B cell (primary cell): Measurements from ENCODE around the gene TPSG1. TPM values are rescaled to one million over a fixed set of nuclear protein-coding genes. Genes with fewer than 3 reads are reported as not detected.

Experiments
- ATAC-seq: fragments of 200-7000 bp; cut with Tn5 transposase; one replicate; pipeline ENCODE4 v1.10.0; 2021; ENCODE audit warnings: low read depth, mild to moderate bottlenecking, moderate number of reproducible peaks, moderate library complexity
- CTCF ChIA-PET: fragments of 350-600 bp; sonication (Branson Sonifier 250); formaldehyde crosslinking; loops from one replicate; lab custom pipeline; 2021; ENCODE audit warnings: antibody characterized with exemption, inconsistent platforms; lab: Charles Lee
- POLR2A ChIA-PET: fragments of 350-600 bp; sonication (Branson Sonifier 250); formaldehyde crosslinking; loops from one replicate; lab custom pipeline; 2021; ENCODE audit warnings: antibody characterized with exemption; lab: Charles Lee
- DNase-seq: peaks from one replicate; pipeline ENCODE4 v3.0.0; 2013
- H2AFZ ChIP-seq: 2 replicates; pipeline ENCODE4 v1.6.1; 2012; ENCODE audit warnings: mild to moderate bottlenecking, low read depth, low read length; ENCODE audit not compliant: insufficient read depth, poor library complexity, severe bottlenecking
- H3K27ac ChIP-seq, 2 donors: 1 replicate in 1 of 2; 2 replicates in 1 of 2; pipeline ENCODE4 v1.5.1; 2012 to 2013; ENCODE audit warnings: low read length in 2 of 2, mild to moderate bottlenecking in 2 of 2, moderate library complexity in 1 of 2
- H3K27me3 ChIP-seq, 4 experiments: fragments of 200-600 bp in 1 of 4; sonication (generic) in 1 of 4; replicated peaks in 1 of 4; 1 replicate in 2 of 4; 2 replicates in 2 of 4; pipeline versions ENCODE4 v1.6.1 to v1.7.0; 2013 to 2016; ENCODE audit warnings: low read length in 3 of 4, mild to moderate bottlenecking in 2 of 4, mixed read lengths in 1 of 4, moderate library complexity in 1 of 4; ENCODE audit not compliant: insufficient read depth in 4 of 4, control insufficient read depth in 3 of 4; ENCODE audit errors: control extremely low read depth in 1 of 4
- H3K36me3 ChIP-seq, 2 experiments: replicated peaks in 1 of 2; 1 replicate in 1 of 2; 2 replicates in 1 of 2; pipeline versions ENCODE4 v1.6.1 to v1.7.1; 2013; ENCODE audit warnings: low read length in 1 of 2; ENCODE audit not compliant: insufficient read depth in 2 of 2, control insufficient read depth in 1 of 2; ENCODE audit errors: control extremely low read depth in 1 of 2, extremely low read depth in 1 of 2
- H3K4me1 ChIP-seq, 2 donors: fragments of 200-600 bp in 1 of 2; sonication (generic) in 1 of 2; 1 replicate in 1 of 2; 2 replicates in 1 of 2; pipeline versions ENCODE4 v1.5.1 to v1.6.1; 2013 to 2017; ENCODE audit warnings: low read length in 2 of 2; ENCODE audit not compliant: control insufficient read depth in 2 of 2, insufficient read depth in 2 of 2
- H3K4me2 ChIP-seq: replicated peaks from 2 replicates; pipeline ENCODE3; 2012; ENCODE audit warnings: mild to moderate bottlenecking, low read depth, low read length; ENCODE audit not compliant: poor library complexity, severe bottlenecking
- H3K4me3 ChIP-seq, 5 experiments: fragments of 200-600 bp in 1 of 5; sonication (generic) in 1 of 5; 1 replicate in 3 of 5; 2 replicates in 2 of 5; pipeline versions ENCODE4 v1.5.1 to v1.7.0; 2011 to 2016; ENCODE audit warnings: low read length in 4 of 5, mild to moderate bottlenecking in 4 of 5, low read depth in 2 of 5, control low read depth in 1 of 5, moderate library complexity in 1 of 5; ENCODE audit not compliant: insufficient read depth in 1 of 5; ENCODE audit errors: control extremely low read depth in 1 of 5, extremely low read depth in 1 of 5
- H3K79me2 ChIP-seq: fragments of 200-600 bp; sonication (generic); one replicate; pipeline ENCODE4 v1.6.0; 2016; ENCODE audit warnings: low read length; ENCODE audit not compliant: control insufficient read depth, insufficient read depth
- H3K9ac ChIP-seq: fragments of 200-600 bp; sonication (generic); 2 replicates; pipeline ENCODE4 v1.6.1; 2017; ENCODE audit warnings: mild to moderate bottlenecking, low read length, moderate library complexity
- H3K9me3 ChIP-seq, 3 donors: one replicate each; pipeline versions ENCODE4 v1.6.1 to v1.7.1; 2013; ENCODE audit warnings: low read length in 2 of 3; ENCODE audit not compliant: control insufficient read depth in 2 of 3, insufficient read depth in 1 of 3; ENCODE audit errors: control extremely low read depth in 1 of 3
- H4K20me1 ChIP-seq: 2 replicates; pipeline ENCODE4 v1.6.0; 2012; ENCODE audit warnings: mild to moderate bottlenecking, low read length; ENCODE audit not compliant: insufficient read depth, control insufficient read depth, poor library complexity, severe bottlenecking
- H3K27ac Mint-ChIP-seq: one replicate; pipeline ENCODE4 v1.8.0; 2021; ENCODE audit warnings: mixed read lengths
- H3K27me3 Mint-ChIP-seq: one replicate; pipeline ENCODE4 v1.8.0; 2021; ENCODE audit warnings: mixed read lengths
- H3K4me1 Mint-ChIP-seq: one replicate; pipeline ENCODE4 v1.8.0; 2021; ENCODE audit warnings: mixed read lengths
- H3K4me3 Mint-ChIP-seq: one replicate; pipeline ENCODE4 v1.8.0; 2021; ENCODE audit warnings: mixed read lengths
- H3K9me3 Mint-ChIP-seq: one replicate; pipeline ENCODE4 v1.8.0; 2022; ENCODE audit warnings: mixed read lengths; ENCODE audit not compliant: insufficient read depth
- EZH2 ChIP-seq: IDR thresholded peaks from 2 replicates; pipeline ENCODE4 v1.6.1; 2012; ENCODE audit warnings: borderline replicate concordance, low read depth, mild to moderate bottlenecking, moderate library complexity, low read length; ENCODE audit not compliant: insufficient read depth, poor library complexity, severe bottlenecking
- WGBS: methylation state at CpG from one replicate; pipeline ENCODE4 v1.1.5; 2013; ENCODE audit warnings: missing lambda C conversion rate; ENCODE audit not compliant: insufficient coverage; 5-methylcytosine and 5-hydroxymethylcytosine counted together
- intact Hi-C: fragments of 100-400 bp; cut with micrococcal nuclease; formaldehyde crosslinking; loops from one replicate; pipeline ENCODE4 v1.10.0; 2022
- polyA plus RNA-seq: library from polyadenylated mRNA; depleted of rRNA; stranded (reverse); fragments of >200 nt; gene quantifications from 2 replicates; pipeline ENCODE4 v1.2.3, GENCODE V29; 2012
- total RNA-seq, 2 donors: library from RNA; stranded (reverse); fragments of 120-200 nt in 1 of 2; gene quantifications; 1 replicate in 1 of 2; 2 replicates in 1 of 2; pipeline versions ENCODE4 v1.2.3 to v1.2.4, GENCODE V29; 2013 to 2022
- TF ChIP-seq, protein P1 (sequence below): fragments of 200-600 bp; IDR thresholded peaks from one replicate; pipeline ENCODE4 v1.8.0; 2022; ENCODE audit warnings: antibody characterized with exemption, mild to moderate bottlenecking

TPSG1 gene
- total and polyA plus RNA-seq, 2 donors (not counting 1 experiment from before 2014, with no cell fraction given), result not detected

DNA sequence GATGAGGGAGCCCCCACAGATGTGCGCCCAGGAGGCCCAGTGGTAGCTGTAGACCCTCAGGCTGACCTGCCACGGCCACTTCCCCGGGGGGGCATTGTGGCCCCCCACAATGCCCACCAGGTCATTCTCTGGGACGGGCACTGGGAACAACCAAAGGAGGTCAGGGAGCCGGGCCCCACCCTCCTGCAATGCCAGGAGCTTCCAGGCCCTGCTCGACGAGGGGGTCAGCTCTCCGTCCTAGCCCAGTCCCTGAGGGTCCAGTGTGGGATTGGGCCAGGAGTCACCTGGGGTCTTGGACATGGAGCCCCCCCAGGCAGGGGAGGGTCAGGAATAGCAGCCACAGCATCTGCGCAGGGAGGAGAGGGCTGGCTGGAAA lies 37.8 kb upstream of the TPSG1 start:
- ATAC-seq, result no peak
- H3K4me3 Mint-ChIP-seq, result no peak overlapping the region
- 90% methylated on average over 9 of the region's 9 CpGs for WGBS
- H3K9me3 ChIP-seq, result peaks cover 0 to 4% (median 0%) of the 10 kb centered on the region in 3 donors
- POLR2A ChIA-PET, result no interaction called here
- no peak overlapping the region for H3K4me2 ChIP-seq
- H3K27me3 Mint-ChIP-seq, result peaks cover 17% of the 10 kb centered on the region
- no peaks in the 10 kb centered on the region for H3K79me2 ChIP-seq
- no peak for DNase-seq
- no peak overlapping the region for H2AFZ ChIP-seq
- peaks cover 4% of the 10 kb centered on the region for H3K4me1 Mint-ChIP-seq
- intact Hi-C loops, result no loop called here
- no peak overlapping the region for H3K27ac Mint-ChIP-seq
- peaks cover 6 to 8% of the 10 kb centered on the region in 2 donors for H3K4me1 ChIP-seq
- CTCF ChIA-PET, result no interaction called here
- TF ChIP-seq, protein P1, sequence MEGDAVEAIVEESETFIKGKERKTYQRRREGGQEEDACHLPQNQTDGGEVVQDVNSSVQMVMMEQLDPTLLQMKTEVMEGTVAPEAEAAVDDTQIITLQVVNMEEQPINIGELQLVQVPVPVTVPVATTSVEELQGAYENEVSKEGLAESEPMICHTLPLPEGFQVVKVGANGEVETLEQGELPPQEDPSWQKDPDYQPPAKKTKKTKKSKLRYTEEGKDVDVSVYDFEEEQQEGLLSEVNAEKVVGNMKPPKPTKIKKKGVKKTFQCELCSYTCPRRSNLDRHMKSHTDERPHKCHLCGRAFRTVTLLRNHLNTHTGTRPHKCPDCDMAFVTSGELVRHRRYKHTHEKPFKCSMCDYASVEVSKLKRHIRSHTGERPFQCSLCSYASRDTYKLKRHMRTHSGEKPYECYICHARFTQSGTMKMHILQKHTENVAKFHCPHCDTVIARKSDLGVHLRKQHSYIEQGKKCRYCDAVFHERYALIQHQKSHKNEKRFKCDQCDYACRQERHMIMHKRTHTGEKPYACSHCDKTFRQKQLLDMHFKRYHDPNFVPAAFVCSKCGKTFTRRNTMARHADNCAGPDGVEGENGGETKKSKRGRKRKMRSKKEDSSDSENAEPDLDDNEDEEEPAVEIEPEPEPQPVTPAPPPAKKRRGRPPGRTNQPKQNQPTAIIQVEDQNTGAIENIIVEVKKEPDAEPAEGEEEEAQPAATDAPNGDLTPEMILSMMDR, result no peak
- no peak for TF ChIP-seq EZH2
- peaks cover 5% of the 10 kb centered on the region for H3K9me3 Mint-ChIP-seq
- H3K36me3 ChIP-seq, result no peaks in the 10 kb centered on the region
- H3K4me3 ChIP-seq, result no peak overlapping the region
- no peaks in the 10 kb centered on the region for H4K20me1 ChIP-seq
- H3K9ac ChIP-seq, result no peak overlapping the region
- H3K27me3 ChIP-seq, result peaks cover 0 to 50% (median 12%) of the 10 kb centered on the region in 4 experiments
- H3K27ac ChIP-seq, result no peak overlapping the region

DNA sequence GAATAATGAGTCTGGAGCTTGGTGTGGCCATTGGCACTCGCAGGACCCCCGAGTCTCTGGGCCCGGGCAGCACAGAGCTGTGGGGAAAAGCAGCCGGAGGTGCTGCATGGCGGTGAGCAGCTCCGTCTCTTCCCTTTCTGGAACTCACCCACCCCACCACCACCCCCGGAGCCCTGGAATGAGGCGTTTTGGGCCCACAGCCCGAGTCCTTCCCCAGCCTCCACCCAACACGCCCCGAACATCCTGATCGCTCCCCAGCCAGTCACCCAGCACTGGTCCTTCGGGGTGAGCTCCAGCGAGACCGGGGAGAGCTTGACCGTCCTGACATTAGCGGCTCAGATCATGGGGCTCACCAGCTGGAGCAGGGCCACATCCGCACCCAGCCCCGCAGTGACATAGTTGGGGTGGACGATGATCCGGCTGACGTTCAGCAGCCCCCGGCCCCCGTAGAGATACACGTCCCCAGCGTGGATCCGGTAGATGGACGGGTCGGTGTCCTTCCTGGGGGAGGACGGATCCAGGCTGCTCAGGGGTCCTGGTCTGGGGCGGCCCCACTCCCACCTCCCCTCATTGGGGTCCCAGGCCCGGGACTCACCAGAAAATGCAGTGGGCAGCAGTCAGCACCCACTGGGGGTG lies 37.3 kb upstream of the TPSG1 start:
- no peak overlapping the region for H3K4me3 Mint-ChIP-seq
- H3K4me1 Mint-ChIP-seq, result peaks cover 4% of the 10 kb centered on the region
- H3K4me1 ChIP-seq, result peaks cover 6 to 8% of the 10 kb centered on the region in 2 donors
- H3K79me2 ChIP-seq, result no peaks in the 10 kb centered on the region
- no peak for TF ChIP-seq EZH2
- TF ChIP-seq, protein P1, result no peak
- no peaks in the 10 kb centered on the region for H3K36me3 ChIP-seq
- DNase-seq (no peak), ATAC-seq (no peak)
- H3K9me3 ChIP-seq, result peaks cover 0 to 8% (median 0%) of the 10 kb centered on the region in 3 donors
- H3K4me2 ChIP-seq, result no peak overlapping the region
- H3K27ac ChIP-seq, result no peak overlapping the region
- H4K20me1 ChIP-seq, result no peaks in the 10 kb centered on the region
- CTCF ChIA-PET, result no interaction called here
- 90% methylated on average over 30 of the region's 32 CpGs for WGBS
- H3K9me3 Mint-ChIP-seq, result peaks cover 5% of the 10 kb centered on the region
- POLR2A ChIA-PET, result no interaction called here
- no peak overlapping the region for H3K4me3 ChIP-seq
- no peak overlapping the region for H3K9ac ChIP-seq
- peaks cover 18% of the 10 kb centered on the region for H3K27me3 Mint-ChIP-seq
- H2AFZ ChIP-seq, result no peak overlapping the region
- H3K27ac Mint-ChIP-seq, result no peak overlapping the region
- peaks cover 0 to 55% (median 12%) of the 10 kb centered on the region in 4 experiments for H3K27me3 ChIP-seq
- intact Hi-C loops, result no loop called here
